Inflammatory macrophage treated with lipopolysaccharide for 1 hour (primary cell): ENCODE results near the gene LPP.

Source experiments
- DNase-seq, 2 donors: peaks; one replicate each; pipeline ENCODE4 v3.0.0-alpha.2; 2020 to 2022

Gene LPP

GRCh38 chr3:188742755-188743550 lies 589.0 kb downstream of the LPP start:
- no peak for DNase-seq

- DNase-seq = no peak
These were observed 590.2 kb downstream of the LPP start for GRCh38 chr3:188744166-188744565.

- no peak for DNase-seq
These were observed 591.1 kb downstream of the LPP start for GRCh38 chr3:188745031-188745430.

GRCh38 chr3:188746291-188746783 lies 592.4 kb downstream of the LPP start:
- DNase-seq = no peak

GRCh38 chr3:188747489-188747888 lies 593.5 kb downstream of the LPP start:
- DNase-seq = no peak

GRCh38 chr3:188749010-188749617 lies 595.2 kb downstream of the LPP start:
- DNase-seq = peak; percentile 18 to 53

GRCh38 chr3:188749830-188750229 lies 595.9 kb downstream of the LPP start:
- DNase-seq = no peak

- DNase-seq = no peak
These were observed 596.7 kb downstream of the LPP start for GRCh38 chr3:188750617-188751016.

GRCh38 chr3:188752850-188753249 lies 598.9 kb downstream of the LPP start:
- DNase-seq = no peak

GRCh38 chr3:188754267-188754666 lies 600.3 kb downstream of the LPP start:
- DNase-seq = no peak

- no peak for DNase-seq
These were observed 602.3 kb downstream of the LPP start for GRCh38 chr3:188756241-188756640.

GRCh38 chr3:188759336-188760005 lies 605.5 kb downstream of the LPP start:
- DNase-seq = peak in 1 of 2 donors; percentile 17

GRCh38 chr3:188760408-188760807 lies 606.5 kb downstream of the LPP start:
- no peak for DNase-seq

- no peak for DNase-seq
These were observed 607.5 kb downstream of the LPP start for GRCh38 chr3:188761439-188761838.

GRCh38 chr3:188761964-188762363 lies 608.0 kb downstream of the LPP start:
- no peak for DNase-seq

GRCh38 chr3:188764609-188765008 lies 610.7 kb downstream of the LPP start:
- no peak for DNase-seq

GRCh38 chr3:188769831-188770230 lies 615.9 kb downstream of the LPP start:
- no peak for DNase-seq

GRCh38 chr3:188772886-188773285 lies 618.9 kb downstream of the LPP start:
- DNase-seq = no peak

- no peak for DNase-seq
These were observed 621.5 kb downstream of the LPP start for GRCh38 chr3:188775412-188775811.

- DNase-seq = no peak
These were observed 622.5 kb downstream of the LPP start for GRCh38 chr3:188776447-188776846.

GRCh38 chr3:188778091-188778852 lies 624.3 kb downstream of the LPP start:
- peak; percentile 78 to 86 for DNase-seq

GRCh38 chr3:188779281-188779980 lies 625.5 kb downstream of the LPP start:
- no peak for DNase-seq
